ENCODE results near the gene NCAPH2. TPM values are rescaled to one million over a fixed set of nuclear protein-coding genes. Genes with fewer than 3 reads are reported as not detected.

The NCAPH2 gene
- total and polyA plus RNA-seq, 4 experiments from 2014 or later, result 36.4 to 81.8 (median 59.0) TPM

DNA sequence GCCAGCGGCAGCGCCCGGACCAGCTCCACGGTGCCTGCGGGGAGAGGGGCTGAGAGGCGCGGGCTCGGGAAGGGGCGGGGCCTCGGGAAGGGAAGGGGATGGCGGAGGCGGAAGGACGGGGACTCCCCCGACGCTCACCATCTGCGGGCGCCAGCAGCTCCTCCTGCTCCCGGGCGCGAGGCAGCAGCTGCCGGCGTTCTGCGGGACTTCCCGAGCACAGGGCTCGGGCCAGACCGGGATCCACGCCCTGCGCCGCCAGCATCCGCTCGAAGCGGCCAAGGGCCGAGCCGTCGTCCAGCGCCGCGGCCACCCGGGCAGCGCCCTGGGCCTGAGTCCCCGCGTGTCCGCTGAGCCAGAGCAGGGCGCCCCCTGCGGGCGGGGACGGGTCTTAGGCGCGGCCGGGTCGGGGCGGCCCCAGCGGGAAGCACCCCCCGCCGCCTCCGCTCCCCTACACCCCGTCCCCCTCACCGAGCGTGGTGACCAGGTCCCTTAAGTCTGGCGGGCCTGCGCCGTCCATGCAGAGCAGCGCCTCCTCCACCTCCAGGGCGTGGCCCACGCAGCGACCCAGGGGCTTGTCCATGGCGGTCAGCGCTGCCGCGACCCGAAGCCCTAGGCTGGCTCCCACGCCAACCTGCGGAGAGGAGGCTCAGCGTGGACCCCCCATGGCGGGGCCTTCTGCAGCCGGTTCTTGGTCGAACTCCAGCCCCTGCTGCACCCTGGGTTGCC, 18.2 kb downstream of the NCAPH2 start:
- peaks cover 50% of the 10 kb centered on the region for H3K4me1 ChIP-seq (ENCODE audit: insufficient read depth, low read length)
- intact Hi-C loops (cut with micrococcal nuclease), result loop anchor here (1.0 to 5.0 kb wide), 3 partner anchors 94 to 334 kb away; no protein-coding TSS in a partner anchor
- Mint-ChIP-seq H3K4me3 (peak overlapping the region; percentile 60 to 89 (median 75)), H3K9me3 (peaks cover 0 to 2% (median 0%) of the 10 kb centered on the region in 8 donors), H3K27ac (peak overlapping the region; percentile 83 to 97 (median 91)), H3K27me3 (no peaks in the 10 kb centered on the region), H3K4me1 (peaks cover 14 to 39% (median 28%) of the 10 kb centered on the region in 4 donors), H3K36me3 (peaks cover 3 to 19% of the 10 kb centered on the region in 2 donors)
- ChIA-PET CTCF (ENCODE audit: partially characterized antibody) (interaction anchor here (0.7 to 5.1 kb wide), 48 partner anchors 8 to 340 kb away, joined by 3 to 135 read pairs (median 5); partner anchors contain the start of genes ARSA, CHKB, HDAC10 and KLHDC7B), POLR2A (ENCODE audit: partially characterized antibody) (interaction anchor here (0.6 to 9.5 kb wide), 46 partner anchors 11 to 601 kb away, joined by 3 to 321 read pairs (median 6); partner anchors contain the start of genes ARSA, CHKB, HDAC10 and KLHDC7B)
- peak overlapping the region; percentile 23 to 81 for H3K4me3 ChIP-seq (ENCODE audit: low read length in 2 of 2)
- H3K36me3 ChIP-seq (ENCODE audit: insufficient read depth, low read length), result peaks cover 23% of the 10 kb centered on the region
- no peaks in the 10 kb centered on the region for H3K27me3 ChIP-seq (ENCODE audit: insufficient read depth, low read length)
- H3K9me3 ChIP-seq (ENCODE audit: control insufficient read depth in 1 of 2, low read length in 2 of 2), result no peaks in the 10 kb centered on the region
- H3K27ac ChIP-seq (ENCODE audit: low read depth, low read length), result peak overlapping the region; percentile 96
- peak; percentile 82 to 91 (median 86) for DNase-seq

DNA sequence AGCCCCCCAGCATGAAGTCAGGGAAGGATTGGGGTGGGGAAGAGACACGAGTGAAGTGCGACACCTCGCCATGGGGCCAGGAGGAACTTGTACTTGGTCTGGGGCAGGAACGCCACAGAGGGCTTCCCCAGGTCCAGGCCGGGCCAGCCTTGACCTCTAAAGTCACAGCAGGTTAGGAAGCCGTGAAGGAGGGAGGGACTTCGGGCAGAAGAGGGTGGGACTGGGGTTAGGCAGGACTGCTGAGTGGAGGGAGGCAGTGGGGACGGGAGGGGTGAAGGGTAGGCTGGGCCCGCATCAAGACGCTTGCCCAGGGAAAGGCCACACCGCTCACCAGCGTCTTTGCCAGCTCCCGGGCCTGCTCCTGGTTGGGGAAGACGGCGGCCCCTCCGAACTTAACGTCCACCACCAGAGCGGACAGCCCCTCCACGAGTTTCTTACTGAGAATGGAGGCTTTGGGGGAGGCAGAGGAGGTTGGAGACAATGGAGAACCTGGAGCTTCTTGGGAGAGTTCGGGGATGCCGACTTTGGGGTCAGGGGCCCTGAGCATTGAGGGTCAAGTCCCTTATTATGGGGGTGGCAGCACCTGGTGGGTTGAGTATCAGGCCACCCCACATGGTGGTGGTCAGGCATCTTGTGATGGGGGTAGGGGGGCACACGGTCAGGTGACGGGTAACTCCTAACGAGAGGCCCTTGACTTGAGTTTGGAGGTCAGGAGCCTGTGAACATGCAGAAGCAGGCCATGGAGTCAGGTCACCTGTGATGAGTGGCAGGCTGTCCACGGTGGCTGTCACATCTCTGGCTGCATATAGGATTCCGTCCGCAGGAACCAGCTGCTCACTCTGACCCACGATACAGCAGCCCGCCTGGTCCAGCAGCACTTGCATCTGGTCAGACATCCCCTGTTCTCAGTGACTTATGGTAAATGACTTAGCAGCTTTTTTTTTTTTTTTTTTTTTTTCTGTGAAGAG, 19.1 kb downstream of the NCAPH2 start:
- Mint-ChIP-seq H3K4me3 (peak overlapping the region; percentile 60 to 83 (median 75)), H3K36me3 (peaks cover 3 to 17% of the 10 kb centered on the region in 2 donors), H3K9me3 (peaks cover 0 to 2% (median 0%) of the 10 kb centered on the region in 8 donors), H3K27me3 (no peaks in the 10 kb centered on the region), H3K27ac (peak overlapping the region; percentile 83 to 97 (median 91)), H3K4me1 (peaks cover 14 to 39% (median 29%) of the 10 kb centered on the region in 4 donors)
- Histone ChIP-seq H3K4me1 (ENCODE audit: insufficient read depth, low read length) (peaks cover 52% of the 10 kb centered on the region), H3K36me3 (ENCODE audit: insufficient read depth, low read length) (peaks cover 14% of the 10 kb centered on the region), H3K27ac (ENCODE audit: low read depth, low read length) (peak overlapping the region; percentile 96), H3K9me3 (ENCODE audit: control insufficient read depth in 1 of 2, low read length in 2 of 2) (no peaks in the 10 kb centered on the region), H3K4me3 (ENCODE audit: low read length in 2 of 2) (peak overlapping the region in 1 of 2 donors; percentile 81), H3K27me3 (ENCODE audit: insufficient read depth, low read length) (no peaks in the 10 kb centered on the region)
- POLR2A ChIA-PET (ENCODE audit: partially characterized antibody), result interaction anchor here (0.6 to 9.5 kb wide), 13 partner anchors 11 to 201 kb away, joined by 3 to 321 read pairs (median 6); partner anchors contain the start of genes CHKB, LMF2, NCAPH2 and SYCE3
- DNase-seq, result peak in 2 of 5 donors; percentile 30 to 55
- CTCF ChIA-PET (ENCODE audit: partially characterized antibody), result interaction anchor here (1.0 to 5.1 kb wide), 8 partner anchors 12 to 94 kb away, joined by 3 to 135 read pairs (median 16); partner anchors contain the start of genes KLHDC7B and SYCE3
- intact Hi-C loops (cut with micrococcal nuclease), result loop anchor here (1.0 to 5.0 kb wide), 3 partner anchors 93 to 335 kb away; no protein-coding TSS in a partner anchor

DNA sequence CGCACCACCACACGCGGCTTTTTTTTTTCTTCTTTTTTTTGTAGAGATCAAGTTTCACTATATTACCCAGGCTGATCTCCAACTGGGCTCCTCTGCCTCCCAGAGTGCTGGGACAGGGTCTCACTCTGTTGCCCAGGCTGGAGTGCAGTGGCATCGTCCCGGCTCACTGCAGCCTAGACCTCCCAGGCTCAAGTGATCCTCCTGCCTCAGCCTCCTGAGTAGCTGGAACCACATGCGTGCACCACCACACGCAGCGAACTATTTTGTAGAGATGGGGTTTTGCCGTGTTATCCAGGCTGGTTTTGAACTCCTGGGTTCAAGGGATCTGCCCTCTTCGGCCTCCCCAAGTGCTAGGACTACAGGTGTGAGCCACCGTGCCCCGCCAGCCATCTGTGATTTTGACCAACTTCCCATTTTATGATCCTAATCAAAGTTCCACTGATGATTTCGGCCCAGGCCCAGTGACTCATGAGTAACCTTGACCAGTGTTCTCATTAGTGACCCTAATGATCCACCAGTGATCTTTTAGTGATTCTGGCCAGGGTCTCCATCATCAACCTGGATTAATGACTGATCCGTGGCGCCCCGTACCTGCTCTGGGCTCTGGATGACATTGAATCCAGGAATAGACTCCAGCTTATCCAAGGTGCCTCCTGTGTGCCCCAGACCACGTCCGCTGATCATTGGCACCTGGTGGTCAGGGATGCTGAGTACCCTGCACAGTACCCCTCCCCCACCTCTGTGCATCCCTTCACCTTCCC, 20.1 kb downstream of the NCAPH2 start:
- ChIA-PET CTCF (ENCODE audit: partially characterized antibody) (interaction anchor here (1.1 to 5.1 kb wide), 6 partner anchors 11 to 36 kb away, joined by 3 to 135 read pairs (median 14); partner anchors contain the start of genes KLHDC7B and SYCE3), POLR2A (ENCODE audit: partially characterized antibody) (interaction anchor here (0.6 to 9.5 kb wide), 15 partner anchors 10 to 202 kb away, joined by 3 to 321 read pairs (median 7); partner anchors contain the start of genes ARSA, CHKB, LMF2 and NCAPH2)
- Histone ChIP-seq H3K36me3 (ENCODE audit: insufficient read depth, low read length) (peaks cover 5% of the 10 kb centered on the region), H3K27me3 (ENCODE audit: insufficient read depth, low read length) (no peaks in the 10 kb centered on the region), H3K4me3 (ENCODE audit: low read length in 2 of 2) (no peak overlapping the region), H3K9me3 (ENCODE audit: control insufficient read depth in 1 of 2, low read length in 2 of 2) (no peaks in the 10 kb centered on the region), H3K4me1 (ENCODE audit: insufficient read depth, low read length) (peaks cover 61% of the 10 kb centered on the region), H3K27ac (ENCODE audit: low read depth, low read length) (peak overlapping the region; percentile 96)
- peaks cover 0 to 2% (median 0%) of the 10 kb centered on the region in 8 donors for H3K9me3 Mint-ChIP-seq
- intact Hi-C loops (cut with micrococcal nuclease), result loop anchor here (5.0 kb wide), 2 partner anchors 286 to 336 kb away; no protein-coding TSS in a partner anchor
- peak in 1 of 5 donors; percentile 31 for DNase-seq
- H3K4me3 Mint-ChIP-seq, result peak overlapping the region; percentile 60 to 83 (median 75)
- H3K27ac Mint-ChIP-seq, result peak overlapping the region; percentile 83 to 97 (median 91)
- peaks cover 14 to 45% (median 31%) of the 10 kb centered on the region in 4 donors for H3K4me1 Mint-ChIP-seq
- H3K27me3 Mint-ChIP-seq, result no peaks in the 10 kb centered on the region
- peaks cover 3 to 14% of the 10 kb centered on the region in 2 donors for H3K36me3 Mint-ChIP-seq

DNA sequence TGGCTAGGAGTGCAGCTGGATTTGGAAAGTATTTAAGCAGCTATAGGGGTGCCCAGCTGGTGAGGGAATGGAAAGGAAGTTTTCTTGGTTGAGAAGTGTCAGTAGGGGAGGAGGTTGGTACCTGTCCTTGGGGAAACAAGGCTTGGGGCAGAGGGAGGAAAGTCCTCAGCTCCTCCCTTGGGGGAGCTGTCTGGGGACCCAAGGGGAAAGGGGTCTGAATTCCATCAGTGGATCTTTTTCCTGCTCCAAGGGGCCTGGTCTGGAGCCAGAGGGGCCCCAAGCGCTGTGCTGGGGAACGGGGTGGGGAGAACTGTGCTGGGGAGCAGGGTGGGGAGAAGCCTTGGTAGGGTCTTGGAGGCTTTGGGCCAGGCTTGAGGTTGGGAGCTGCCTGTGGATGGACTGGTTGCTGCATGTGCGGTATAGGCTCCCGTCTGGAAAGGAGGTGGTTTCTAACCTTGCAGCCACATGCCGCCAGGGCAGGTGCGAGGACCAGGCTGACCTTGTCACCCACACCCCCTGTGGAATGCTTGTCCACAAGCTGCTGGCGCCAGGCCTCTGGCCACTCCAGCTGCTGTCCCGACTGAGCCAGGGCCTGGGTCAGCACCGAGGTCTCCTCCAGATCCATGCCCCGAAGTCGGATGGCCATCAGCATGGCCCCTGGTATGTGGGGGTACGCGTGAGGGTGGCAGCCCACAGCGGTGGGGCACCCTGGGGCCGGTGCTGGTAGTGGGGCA, 20.8 kb downstream of the NCAPH2 start:
- Mint-ChIP-seq H3K4me3 (peak overlapping the region; percentile 31 to 83 (median 60)), H3K9me3 (peaks cover 0 to 2% (median 0%) of the 10 kb centered on the region in 8 donors), H3K27me3 (no peaks in the 10 kb centered on the region), H3K27ac (peak overlapping the region; percentile 77 to 97 (median 83)), H3K36me3 (peaks cover 3 to 9% of the 10 kb centered on the region in 2 donors), H3K4me1 (peaks cover 17 to 53% (median 38%) of the 10 kb centered on the region in 4 donors)
- peak in 1 of 5 donors; percentile 41 for DNase-seq
- H3K27me3 ChIP-seq (ENCODE audit: insufficient read depth, low read length), result no peaks in the 10 kb centered on the region
- POLR2A ChIA-PET (ENCODE audit: partially characterized antibody), result interaction anchor here (0.8 to 9.5 kb wide), 12 partner anchors 9 to 277 kb away, joined by 3 to 321 read pairs (median 11); partner anchors contain the start of genes ARSA, CHKB, HDAC10 and LMF2
- peak overlapping the region in 1 of 2 donors; percentile 94 for H3K4me3 ChIP-seq (ENCODE audit: low read length in 2 of 2)
- CTCF ChIA-PET (ENCODE audit: partially characterized antibody), result interaction anchor here (1.2 to 5.1 kb wide), 2 partner anchors 11 to 19 kb away, joined by 3 to 135 read pairs; no protein-coding TSS in a partner anchor
- no peaks in the 10 kb centered on the region for H3K36me3 ChIP-seq (ENCODE audit: insufficient read depth, low read length)
- H3K27ac ChIP-seq (ENCODE audit: low read depth, low read length), result peak overlapping the region; percentile 96
- intact Hi-C loops (cut with micrococcal nuclease), result loop anchor here (5.0 kb wide), 2 partner anchors 287 to 337 kb away; no protein-coding TSS in a partner anchor
- no peaks in the 10 kb centered on the region for H3K9me3 ChIP-seq (ENCODE audit: control insufficient read depth in 1 of 2, low read length in 2 of 2)
- peaks cover 63% of the 10 kb centered on the region for H3K4me1 ChIP-seq (ENCODE audit: insufficient read depth, low read length)

DNA sequence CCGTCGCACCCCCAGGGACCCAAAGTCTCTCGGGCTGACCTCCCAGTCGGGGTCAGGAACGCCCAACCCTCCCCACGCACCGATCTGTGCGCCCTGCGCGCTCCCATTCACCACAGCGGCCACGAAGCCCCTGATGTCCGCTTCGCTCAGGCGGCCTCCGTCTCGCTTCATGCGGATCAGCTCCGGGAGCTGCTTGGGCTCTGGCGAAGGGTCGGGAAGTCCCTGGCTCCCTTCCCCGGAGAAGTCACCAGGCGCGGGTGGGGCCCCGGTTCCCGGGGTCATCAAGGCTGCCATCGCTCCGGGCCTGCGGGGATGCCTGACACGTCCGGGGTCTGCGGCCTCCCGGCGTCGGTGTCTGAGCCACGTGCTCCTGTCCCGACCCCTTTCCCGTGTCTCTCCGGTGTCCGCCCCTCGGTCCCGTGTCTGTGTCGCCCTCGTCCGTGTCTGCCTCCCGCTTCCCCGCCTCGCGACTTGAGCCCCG, 21.4 kb downstream of the NCAPH2 start:
- Mint-ChIP-seq H3K4me1 (peaks cover 19 to 57% (median 41%) of the 10 kb centered on the region in 4 donors), H3K27ac (peak overlapping the region; percentile 46 to 97 (median 75))
- peak in 1 of 5 donors; percentile 53 for DNase-seq

More for the DNA sequence above, 21.4 kb downstream of the NCAPH2 start:
- POLR2A ChIA-PET (ENCODE audit: partially characterized antibody), result interaction anchor here (1.0 to 9.5 kb wide), 12 partner anchors 9 to 283 kb away, joined by 3 to 321 read pairs (median 11); partner anchors contain the start of genes ARSA, CHKB, HDAC10 and KLHDC7B
- H3K4me3 ChIP-seq (ENCODE audit: low read length in 2 of 2), result peak overlapping the region in 1 of 2 donors; percentile 94
- CTCF ChIA-PET (ENCODE audit: partially characterized antibody), result interaction anchor here (1.2 to 5.1 kb wide), 2 partner anchors 10 to 20 kb away, joined by 3 to 135 read pairs; no protein-coding TSS in a partner anchor
- no peaks in the 10 kb centered on the region for H3K36me3 ChIP-seq (ENCODE audit: insufficient read depth, low read length)
- H3K4me1 ChIP-seq (ENCODE audit: insufficient read depth, low read length), result peaks cover 61% of the 10 kb centered on the region
- H3K27me3 Mint-ChIP-seq, result no peaks in the 10 kb centered on the region
- H3K4me3 Mint-ChIP-seq, result peak overlapping the region in 7 of 8 donors; percentile 25 to 74 (median 40)
- peak overlapping the region; percentile 96 for H3K27ac ChIP-seq (ENCODE audit: low read depth, low read length)
- intact Hi-C loops (cut with micrococcal nuclease), result loop anchor here (5.0 kb wide), 2 partner anchors 287 to 337 kb away; no protein-coding TSS in a partner anchor
- peaks cover 2 to 8% of the 10 kb centered on the region in 2 donors for H3K36me3 Mint-ChIP-seq
- H3K9me3 ChIP-seq (ENCODE audit: control insufficient read depth in 1 of 2, low read length in 2 of 2), result no peaks in the 10 kb centered on the region
- no peaks in the 10 kb centered on the region for H3K27me3 ChIP-seq (ENCODE audit: insufficient read depth, low read length)
- peaks cover 0 to 2% (median 0%) of the 10 kb centered on the region in 8 donors for H3K9me3 Mint-ChIP-seq
